Activated B cell treated with CpG ODN at 0.5 μM for 24 hours (primary cell): ENCODE measurements around the gene SYPL1. TPM values are rescaled to one million over a fixed set of nuclear protein-coding genes. Genes with fewer than 3 reads are reported as not detected.

ENCODE experiments used
- ATAC-seq: fragments of 200-7000 bp; cut with Tn5 transposase; one replicate; pipeline ENCODE4 v1.10.0; 2021; ENCODE audit warnings: low read depth, mild to moderate bottlenecking, moderate library complexity
- CTCF ChIA-PET: fragments of 350-600 bp; sonication (Branson Sonifier 250); formaldehyde crosslinking; loops from one replicate; lab custom pipeline; 2021; ENCODE audit warnings: antibody characterized with exemption; lab: Charles Lee
- POLR2A ChIA-PET: fragments of 350-600 bp; sonication (Branson Sonifier 250); formaldehyde crosslinking; loops from one replicate; lab custom pipeline; 2021; ENCODE audit warnings: antibody characterized with exemption; lab: Charles Lee
- DNase-seq: peaks from one replicate; pipeline ENCODE4 v3.0.0; 2022
- H3K27ac Mint-ChIP-seq: one replicate; pipeline ENCODE4 v1.8.0; 2020; ENCODE audit warnings: mixed read lengths
- H3K27me3 Mint-ChIP-seq: one replicate; pipeline ENCODE4 v1.8.0; 2021; ENCODE audit warnings: mixed read lengths
- H3K36me3 Mint-ChIP-seq: one replicate; pipeline ENCODE4 v1.8.0; 2021; ENCODE audit warnings: low read depth, mixed read lengths
- H3K4me1 Mint-ChIP-seq: one replicate; pipeline ENCODE4 v1.8.0; 2021; ENCODE audit warnings: mixed read lengths
- H3K4me3 Mint-ChIP-seq: one replicate; pipeline ENCODE4 v1.8.0; 2020; ENCODE audit warnings: mild to moderate bottlenecking, mixed read lengths
- H3K9me3 Mint-ChIP-seq: one replicate; pipeline ENCODE4 v1.8.0; 2020; ENCODE audit warnings: mixed read lengths
- CTCF ChIP-seq: fragments of 200-600 bp; IDR thresholded peaks from one replicate; pipeline ENCODE4 v1.8.0; 2022; ENCODE audit warnings: antibody characterized with exemption, mild to moderate bottlenecking
- intact Hi-C: fragments of 100-400 bp; cut with micrococcal nuclease; formaldehyde crosslinking; loops from one replicate; pipeline ENCODE4 v1.15.1; 2024
- total RNA-seq: library from RNA; stranded (reverse); gene quantifications from 2 replicates; pipeline ENCODE4 v1.2.3, GENCODE V29; 2022

SYPL1 gene
- 109 and 116 TPM in 2 replicates for total RNA-seq

- H3K36me3 Mint-ChIP-seq: peaks cover 26% of the 10 kb centered on the region
- H3K27me3 Mint-ChIP-seq: no peaks in the 10 kb centered on the region
- intact Hi-C loops: loop anchor here (1.0 to 5.0 kb wide), 8 partner anchors 23 to 1100 kb away; partner anchors contain the start of genes KMT2E and NAMPT
- CTCF ChIA-PET: interaction anchor here (1.0 to 7.6 kb wide), 8 partner anchors 9 to 55 kb away, joined by 3 to 59 read pairs (median 5); no protein-coding TSS in a partner anchor
- peak within 1 kb of the TSS; percentile 97 for H3K27ac Mint-ChIP-seq
- H3K9me3 Mint-ChIP-seq: no peaks in the 10 kb centered on the region
- H3K4me3 Mint-ChIP-seq: peak within 1 kb of the TSS; percentile 94
- peaks cover 80% of the 10 kb centered on the region for H3K4me1 Mint-ChIP-seq
- POLR2A ChIA-PET: interaction anchor here (0.6 to 13.5 kb wide), 37 partner anchors 8 to 1148 kb away, joined by 3 to 351 read pairs (median 5); partner anchors contain the start of genes NAMPT and RINT1
- ATAC-seq (peak; percentile 76), DNase-seq (peak; percentile 94)
- no peak for TF ChIP-seq CTCF
These were observed at the start of gene SYPL1 for GRCh38 chr7:106112118-106112971. Gene SYPL1, minus strand, starts transcription at chr7:106112312. Its CDS starts 104 bp downstream, at chr7:106112208.

GRCh38 chr7:106155027-106155426, 42.9 kb upstream of the SYPL1 start:
- intact Hi-C loops: loop anchor here (1.0 to 2.0 kb wide), 3 partner anchors 11 to 394 kb away; no protein-coding TSS in a partner anchor
- Mint-ChIP-seq H3K4me1 (peaks cover 52% of the 10 kb centered on the region), H3K27me3 (no peaks in the 10 kb centered on the region), H3K4me3 (no peak overlapping the region), H3K27ac (no peak overlapping the region), H3K36me3 (no peaks in the 10 kb centered on the region), H3K9me3 (no peaks in the 10 kb centered on the region)
- no peak for TF ChIP-seq CTCF
- CTCF ChIA-PET: interaction anchor here (0.6 to 10.7 kb wide), 12 partner anchors 11 to 395 kb away, joined by 3 to 247 read pairs (median 13); partner anchors contain the start of gene SYPL1
- DNase-seq: no peak
- POLR2A ChIA-PET: interaction anchor here (0.8 to 6.2 kb wide), 6 partner anchors 41 to 130 kb away, joined by 3 to 84 read pairs (median 5); partner anchors contain the start of genes NAMPT and SYPL1
- ATAC-seq: no peak

GRCh38 chr7:106153891-106154449, 41.9 kb upstream of the SYPL1 start:
- DNase-seq: peak; percentile 64
- H3K4me1 Mint-ChIP-seq: peaks cover 52% of the 10 kb centered on the region
- ATAC-seq: peak; percentile 89
- TF ChIP-seq CTCF: peak; percentile 66
- peak overlapping the region; percentile 72 for H3K4me3 Mint-ChIP-seq
- no peaks in the 10 kb centered on the region for H3K36me3 Mint-ChIP-seq
- POLR2A ChIA-PET: interaction anchor here (0.5 to 6.2 kb wide), 14 partner anchors 12 to 1015 kb away, joined by 3 to 84 read pairs (median 4); partner anchors contain the start of genes HBP1 and SYPL1
- CTCF ChIA-PET: interaction anchor here (0.5 to 10.7 kb wide), 36 partner anchors 8 to 1230 kb away, joined by 3 to 247 read pairs (median 6); partner anchors contain the start of gene SYPL1
- H3K27ac Mint-ChIP-seq: peak overlapping the region; percentile 19
- no peaks in the 10 kb centered on the region for H3K9me3 Mint-ChIP-seq
- no peaks in the 10 kb centered on the region for H3K27me3 Mint-ChIP-seq
- intact Hi-C loops: loop anchor here (1.0 to 5.0 kb wide), 6 partner anchors 42 to 502 kb away; partner anchors contain the start of gene SYPL1

GRCh38 chr7:106152313-106152665, 40.2 kb upstream of the SYPL1 start:
- H3K36me3 Mint-ChIP-seq: no peaks in the 10 kb centered on the region
- intact Hi-C loops: loop anchor here (5.0 kb wide), 2 partner anchors 475 to 500 kb away; no protein-coding TSS in a partner anchor
- ATAC-seq (no peak), DNase-seq (no peak)
- H3K4me1 Mint-ChIP-seq: peaks cover 52% of the 10 kb centered on the region
- H3K27me3 Mint-ChIP-seq: no peaks in the 10 kb centered on the region
- H3K27ac Mint-ChIP-seq: no peak overlapping the region
- H3K9me3 Mint-ChIP-seq: no peaks in the 10 kb centered on the region
- no peak overlapping the region for H3K4me3 Mint-ChIP-seq
- ChIA-PET CTCF (interaction anchor here (1.1 to 10.7 kb wide), 4 partner anchors 14 to 392 kb away, joined by 3 to 247 read pairs (median 36); no protein-coding TSS in a partner anchor), POLR2A (interaction anchor here (1.2 to 6.2 kb wide), 2 partner anchors 40 to 95 kb away, joined by 11 to 84 read pairs; partner anchors contain the start of gene SYPL1)
- TF ChIP-seq CTCF: no peak
